HCEC 1CT (cell line): ENCODE results near the gene CLIP2.
A peak's percentile ranks its signal among the peaks of the same experiment; 100 is the strongest.
"Not testable (repeated sequence)": the region's sequence is repeated elsewhere in the genome, so short reads cannot be mapped to it uniquely, and the experiment has no call there.

Experiments used
- DNase-seq: peaks from one replicate; pipeline ENCODE4 v3.0.0-alpha.2; 2017

Gene CLIP2

GRCh38 chr7:74289018-74289658 lies at the start of gene CLIP2:
CLIP2 (plus strand) TSS chr7:74289407; CDS start chr7:74317547, 28,140 bp downstream.
- peak; percentile 79 for DNase-seq

GRCh38 chr7:74240482-74240881 lies 48.7 kb upstream of the CLIP2 start:
- no peak for DNase-seq

GRCh38 chr7:74242122-74242443 lies 47.1 kb upstream of the CLIP2 start:
- no peak for DNase-seq

- no peak for DNase-seq
These were observed 42.7 kb upstream of the CLIP2 start for GRCh38 chr7:74246497-74246896.

- DNase-seq = no peak
These were observed 41.1 kb upstream of the CLIP2 start for GRCh38 chr7:74248156-74248555.

- DNase-seq = not testable (repeated sequence)
These were observed 40.1 kb upstream of the CLIP2 start for GRCh38 chr7:74249058-74249457.

GRCh38 chr7:74252893-74253292 lies 36.3 kb upstream of the CLIP2 start:
- DNase-seq = no peak

GRCh38 chr7:74253331-74253730 lies 35.9 kb upstream of the CLIP2 start:
- DNase-seq = no peak

- no peak for DNase-seq
These were observed 35.4 kb upstream of the CLIP2 start for GRCh38 chr7:74253835-74254128.

- DNase-seq = peak; percentile 96
These were observed 34.9 kb upstream of the CLIP2 start, which contains the start of gene RFC2 for GRCh38 chr7:74254129-74254857. RFC2 (minus strand) TSS chr7:74254399; CDS start chr7:74254383, 16 bp downstream.

- DNase-seq = no peak
These were observed 34.3 kb upstream of the CLIP2 start for GRCh38 chr7:74254858-74255379.

GRCh38 chr7:74255461-74255860 lies 33.7 kb upstream of the CLIP2 start:
- not testable (repeated sequence) for DNase-seq

- DNase-seq = no peak
These were observed 32.5 kb upstream of the CLIP2 start for GRCh38 chr7:74256491-74257408.

- DNase-seq = no peak
These were observed 30.6 kb upstream of the CLIP2 start for GRCh38 chr7:74258639-74259038.

GRCh38 chr7:74262639-74263398 lies 26.4 kb upstream of the CLIP2 start:
- no peak for DNase-seq

- no peak for DNase-seq
These were observed 25.6 kb upstream of the CLIP2 start for GRCh38 chr7:74263399-74264120.

GRCh38 chr7:74266191-74266963 lies 22.8 kb upstream of the CLIP2 start:
- no peak for DNase-seq

- DNase-seq = no peak
These were observed 21.2 kb upstream of the CLIP2 start for GRCh38 chr7:74267756-74268565.

GRCh38 chr7:74269757-74270277 lies 19.4 kb upstream of the CLIP2 start:
- DNase-seq = peak; percentile 57

GRCh38 chr7:74271742-74272141 lies 17.5 kb upstream of the CLIP2 start:
- no peak for DNase-seq
